Stimulated activated memory B cell treated with anti-CD40 and anti-IgM and Interleukin-4, amounts not matched to agents 10 μg/mL and 1 μg/mL and 100 μg/mL, for 72 hours (primary cell): ENCODE measurements around the gene ERCC2.
A peak's percentile ranks its signal among the peaks of the same experiment; 100 is the strongest.

Experiments
- ATAC-seq: fragments of 150-1000 bp; cut with Tn5 transposase; 2 replicates; pipeline ENCODE4 v1.10.0; 2021
- H3K27ac Mint-ChIP-seq: one replicate; pipeline ENCODE4 v1.8.0; 2022; ENCODE audit warnings: mild to moderate bottlenecking, mixed read lengths
- H3K27me3 Mint-ChIP-seq: one replicate; pipeline ENCODE4 v1.8.0; 2022; ENCODE audit warnings: mixed read lengths
- H3K36me3 Mint-ChIP-seq: one replicate; pipeline ENCODE4 v1.8.0; 2022; ENCODE audit warnings: mixed read lengths
- H3K4me1 Mint-ChIP-seq: one replicate; pipeline ENCODE4 v1.8.0; 2022; ENCODE audit warnings: mixed read lengths
- H3K4me3 Mint-ChIP-seq: one replicate; pipeline ENCODE4 v1.8.0; 2022; ENCODE audit warnings: mild to moderate bottlenecking, moderate library complexity, mixed read lengths
- H3K9me3 Mint-ChIP-seq: one replicate; pipeline ENCODE4 v1.8.0; 2022; ENCODE audit warnings: mixed read lengths

ERCC2 gene

DNA sequence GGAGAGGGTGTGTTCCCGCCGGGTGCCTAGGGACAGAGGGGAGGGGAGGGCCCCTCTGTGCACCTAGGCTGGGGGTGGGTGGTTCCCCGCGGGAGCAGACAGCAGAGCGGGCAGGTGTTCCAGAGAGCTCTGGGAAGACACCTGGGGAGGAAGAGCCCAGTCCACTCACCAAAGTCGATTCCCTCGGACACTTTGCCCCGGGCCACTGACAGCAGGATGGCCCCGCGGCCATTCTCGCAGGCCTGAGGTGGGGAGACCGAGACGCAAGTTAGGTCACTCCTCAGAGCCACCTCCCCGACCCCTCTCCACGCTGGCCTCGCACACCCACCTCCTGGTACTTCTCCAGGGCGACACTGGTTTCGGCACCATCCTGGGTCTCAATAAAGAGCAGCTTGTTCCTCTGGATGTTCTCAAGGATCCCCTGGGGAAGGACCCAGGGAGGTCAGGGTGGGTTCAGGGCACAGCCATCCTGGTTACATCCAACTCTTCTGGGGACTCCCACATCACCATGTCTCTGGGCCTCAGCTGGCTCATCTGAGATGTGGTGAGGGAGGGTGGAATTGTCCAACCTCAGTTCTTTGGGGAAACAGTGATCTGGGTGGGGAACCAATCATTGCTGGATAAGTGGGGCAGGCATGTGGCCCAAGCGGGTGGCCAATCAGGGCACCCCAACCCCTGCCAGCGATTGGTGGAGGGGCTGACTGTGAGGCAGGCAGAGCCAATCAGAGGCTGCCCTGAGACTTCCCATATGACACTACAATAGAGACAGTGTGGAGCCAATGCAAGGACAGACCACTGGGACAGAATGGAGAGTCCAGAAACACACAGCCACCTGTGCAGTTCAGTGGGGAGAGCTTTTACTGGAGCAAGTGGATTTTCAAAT is 17.2 kb downstream of the ERCC2 start:
- peaks cover 63% of the 10 kb centered on the region for H3K36me3 Mint-ChIP-seq
- no peaks in the 10 kb centered on the region for H3K4me1 Mint-ChIP-seq
- H3K27me3 Mint-ChIP-seq, result no peaks in the 10 kb centered on the region
- no peak for ATAC-seq
- H3K27ac Mint-ChIP-seq, result no peak overlapping the region
- H3K9me3 Mint-ChIP-seq, result no peaks in the 10 kb centered on the region
- H3K4me3 Mint-ChIP-seq, result no peak overlapping the region

DNA sequence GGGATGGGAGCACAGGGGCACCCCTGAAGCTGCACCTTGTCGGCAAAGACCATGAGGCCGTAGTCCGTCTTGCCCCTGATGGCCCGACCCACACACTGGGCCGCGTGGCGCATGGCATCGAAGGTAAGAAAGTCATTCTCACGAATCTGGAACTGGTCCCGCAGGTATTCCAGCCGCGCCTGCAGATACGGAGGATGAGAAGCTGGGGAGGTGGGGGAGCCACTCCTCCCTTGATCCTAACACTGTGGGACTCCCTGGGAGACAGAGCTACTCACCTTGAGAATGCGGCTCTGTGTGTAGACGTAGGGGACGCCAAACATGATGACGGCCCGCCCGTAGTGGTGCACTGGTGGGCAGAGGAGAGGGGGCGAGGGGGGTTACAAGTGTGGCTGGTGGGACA is 17.9 kb downstream of the ERCC2 start:
- no peak overlapping the region for H3K27ac Mint-ChIP-seq
- no peaks in the 10 kb centered on the region for H3K9me3 Mint-ChIP-seq
- H3K36me3 Mint-ChIP-seq, result peaks cover 56% of the 10 kb centered on the region
- H3K4me1 Mint-ChIP-seq, result no peaks in the 10 kb centered on the region
- no peak for ATAC-seq
- H3K4me3 Mint-ChIP-seq, result no peak overlapping the region
- no peaks in the 10 kb centered on the region for H3K27me3 Mint-ChIP-seq

DNA sequence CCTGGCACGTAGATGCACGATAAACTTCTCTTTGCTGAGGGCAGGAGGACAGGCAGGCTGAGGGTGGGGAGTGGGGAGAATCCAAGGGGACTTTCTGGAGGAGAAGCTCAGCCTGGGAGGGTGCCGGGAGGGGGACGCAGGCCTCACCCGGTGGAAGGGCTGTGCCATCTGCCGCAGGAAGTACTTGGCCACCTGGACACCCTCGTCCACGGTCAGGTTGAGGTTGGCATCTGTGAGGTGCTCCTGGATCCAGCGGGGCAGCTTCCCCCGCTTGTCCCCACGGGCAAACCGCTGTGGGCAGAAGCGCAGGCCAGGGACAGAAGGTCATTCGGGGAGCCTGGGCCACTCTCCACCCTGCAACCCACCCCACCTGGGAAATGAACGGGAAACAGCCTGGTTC is 18.3 kb downstream of the ERCC2 start:
- Mint-ChIP-seq H3K27me3 (peaks cover 3% of the 10 kb centered on the region), H3K4me3 (no peak overlapping the region), H3K27ac (no peak overlapping the region), H3K4me1 (no peaks in the 10 kb centered on the region), H3K9me3 (no peaks in the 10 kb centered on the region), H3K36me3 (peaks cover 52% of the 10 kb centered on the region)
- ATAC-seq, result no peak

DNA sequence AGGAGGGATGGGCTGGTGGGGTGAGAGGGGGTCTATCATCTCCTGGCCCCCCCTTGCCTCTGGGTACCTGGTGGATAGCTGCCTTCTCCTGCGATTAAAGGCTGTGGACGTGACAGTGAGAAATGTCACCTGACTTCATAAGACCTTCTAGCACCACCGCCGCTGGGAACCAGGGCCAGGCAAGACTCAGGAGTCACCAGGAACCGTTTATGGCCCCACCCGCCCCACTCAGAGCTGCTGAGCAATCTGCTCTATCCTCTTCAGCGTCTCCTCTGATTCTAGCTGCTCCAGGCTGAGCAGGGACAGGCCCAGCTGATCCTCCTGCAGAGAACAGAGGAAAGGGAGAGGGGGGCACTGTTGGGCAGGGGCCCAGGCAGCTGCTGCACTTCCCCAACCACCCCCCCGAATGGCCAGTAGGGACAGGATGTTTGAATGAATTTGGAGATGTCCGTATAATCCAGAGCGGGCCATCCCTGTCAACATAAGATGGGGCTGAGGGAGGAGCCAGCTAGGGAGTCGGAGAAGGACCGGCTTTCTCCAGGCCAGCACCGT is 18.9 kb downstream of the ERCC2 start:
- H3K4me3 Mint-ChIP-seq, result no peak overlapping the region
- ATAC-seq, result no peak
- no peaks in the 10 kb centered on the region for H3K9me3 Mint-ChIP-seq
- H3K4me1 Mint-ChIP-seq, result no peaks in the 10 kb centered on the region
- peaks cover 46% of the 10 kb centered on the region for H3K36me3 Mint-ChIP-seq
- peaks cover 9% of the 10 kb centered on the region for H3K27me3 Mint-ChIP-seq
- no peak overlapping the region for H3K27ac Mint-ChIP-seq

DNA sequence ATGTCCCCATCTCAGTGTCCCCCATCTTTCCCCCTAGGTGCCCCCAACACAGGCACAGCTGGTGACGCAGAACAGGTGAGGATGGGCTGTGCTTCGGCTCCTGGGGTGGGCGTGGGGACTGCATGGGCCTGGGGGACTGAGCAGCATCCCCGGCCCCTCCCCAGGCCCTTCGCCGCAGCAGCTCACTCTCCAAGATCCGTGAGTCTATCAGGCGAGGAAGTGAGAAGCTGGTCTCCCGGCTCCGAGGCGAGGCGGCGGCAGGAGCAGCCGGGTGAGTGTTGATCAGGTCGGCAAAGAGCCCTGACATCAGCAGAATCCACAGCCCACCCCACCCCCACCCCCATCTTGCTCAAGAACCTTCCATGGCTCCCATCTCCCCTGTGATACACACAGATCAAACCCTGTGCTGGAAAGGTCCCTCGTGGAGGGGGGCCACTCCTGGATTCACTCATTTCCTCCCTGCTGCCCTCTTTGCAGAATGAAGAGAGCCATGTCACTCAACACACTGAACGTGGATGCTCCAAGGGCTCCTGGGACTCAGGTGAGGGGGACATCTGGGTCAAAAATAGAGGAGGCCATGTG is 19.8 kb downstream of the ERCC2 start:
- Mint-ChIP-seq H3K27ac (no peak overlapping the region), H3K4me3 (no peak overlapping the region), H3K36me3 (peaks cover 39% of the 10 kb centered on the region), H3K9me3 (no peaks in the 10 kb centered on the region), H3K27me3 (peaks cover 18% of the 10 kb centered on the region), H3K4me1 (no peaks in the 10 kb centered on the region)
- no peak for ATAC-seq

DNA sequence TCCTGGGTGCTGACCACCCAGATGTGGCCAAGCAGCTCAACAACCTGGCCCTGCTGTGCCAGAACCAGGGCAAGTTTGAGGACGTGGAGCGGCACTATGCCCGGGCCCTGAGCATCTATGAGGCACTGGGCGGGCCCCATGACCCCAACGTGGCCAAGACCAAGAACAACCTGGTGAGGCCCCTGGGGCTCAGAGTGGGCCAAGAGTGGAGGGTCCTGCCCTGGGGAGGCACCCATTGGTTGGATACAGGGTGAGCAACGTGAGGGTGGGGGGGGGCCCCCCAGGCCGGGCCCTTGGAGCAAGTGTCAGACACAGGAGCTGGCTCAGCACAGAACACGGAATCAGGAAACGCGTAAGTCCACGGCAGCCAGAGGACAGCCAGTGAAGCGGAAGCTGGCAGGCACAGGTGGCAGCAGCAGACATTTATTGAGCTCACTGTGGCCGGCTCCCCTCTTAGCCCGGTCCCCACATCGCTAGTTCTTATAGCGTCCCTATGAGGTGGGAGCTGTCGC is 20.9 kb downstream of the ERCC2 start:
- Mint-ChIP-seq H3K27ac (no peak overlapping the region), H3K9me3 (no peaks in the 10 kb centered on the region), H3K27me3 (peaks cover 29% of the 10 kb centered on the region), H3K36me3 (peaks cover 34% of the 10 kb centered on the region), H3K4me3 (no peak overlapping the region), H3K4me1 (no peaks in the 10 kb centered on the region)
- ATAC-seq, result no peak

DNA sequence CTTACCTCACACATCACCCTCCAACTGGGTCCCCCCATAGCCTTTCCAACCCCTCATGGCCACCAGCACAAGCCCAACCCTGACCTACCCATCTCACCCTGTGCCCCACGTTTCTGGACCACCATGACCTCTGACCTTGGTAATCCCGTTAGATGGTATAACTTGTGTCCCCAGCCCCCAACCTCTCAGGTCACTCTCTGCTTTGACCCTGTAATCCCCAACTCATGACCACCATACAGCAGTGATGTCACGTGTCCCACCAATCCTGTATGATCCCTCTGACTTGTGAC is 21.3 kb downstream of the ERCC2 start:
- H3K27me3 Mint-ChIP-seq, result peaks cover 33% of the 10 kb centered on the region
- no peaks in the 10 kb centered on the region for H3K9me3 Mint-ChIP-seq
- H3K36me3 Mint-ChIP-seq, result peaks cover 30% of the 10 kb centered on the region
- no peaks in the 10 kb centered on the region for H3K4me1 Mint-ChIP-seq
- no peak overlapping the region for H3K4me3 Mint-ChIP-seq
- no peak for ATAC-seq
- H3K27ac Mint-ChIP-seq, result no peak overlapping the region

DNA sequence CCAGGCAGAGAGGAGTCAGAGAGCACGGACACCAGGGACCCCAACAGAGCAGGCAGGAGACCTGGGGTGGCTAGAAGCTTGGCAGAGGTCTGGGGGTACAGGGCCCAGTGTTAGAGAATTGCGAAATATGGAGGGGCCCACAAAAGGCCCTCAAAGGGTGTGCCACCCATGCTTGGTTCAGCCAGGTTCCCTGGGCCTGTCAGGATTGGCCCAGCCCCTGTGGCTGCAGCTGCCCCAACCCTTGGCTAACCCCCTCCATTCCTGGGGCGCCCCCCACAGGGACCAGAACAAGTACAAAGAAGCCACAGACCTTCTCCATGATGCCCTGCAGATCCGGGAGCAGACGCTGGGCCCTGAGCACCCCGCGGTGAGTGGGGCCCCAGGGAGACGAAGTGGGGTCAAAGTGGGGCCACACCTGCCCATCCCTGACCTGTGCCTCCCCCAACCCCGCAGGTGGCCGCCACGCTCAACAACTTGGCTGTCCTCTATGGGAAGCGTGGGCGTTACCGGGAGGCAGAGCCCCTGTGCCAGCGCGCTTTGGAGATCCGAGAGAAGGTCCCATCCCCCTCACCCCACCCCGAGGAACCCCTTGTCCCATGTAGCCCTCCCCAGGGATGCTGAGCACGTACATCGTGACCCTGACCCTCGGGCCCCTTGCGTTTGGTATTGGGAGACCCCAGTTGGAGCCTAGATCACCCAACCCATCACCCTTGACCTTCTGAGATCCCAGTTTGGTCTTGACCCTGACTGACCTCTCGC is 21.8 kb downstream of the ERCC2 start:
- no peak overlapping the region for H3K27ac Mint-ChIP-seq
- no peak overlapping the region for H3K4me3 Mint-ChIP-seq
- peaks cover 26% of the 10 kb centered on the region for H3K36me3 Mint-ChIP-seq
- ATAC-seq, result no peak
- peaks cover 35% of the 10 kb centered on the region for H3K27me3 Mint-ChIP-seq
- no peaks in the 10 kb centered on the region for H3K4me1 Mint-ChIP-seq
- H3K9me3 Mint-ChIP-seq, result no peaks in the 10 kb centered on the region

DNA sequence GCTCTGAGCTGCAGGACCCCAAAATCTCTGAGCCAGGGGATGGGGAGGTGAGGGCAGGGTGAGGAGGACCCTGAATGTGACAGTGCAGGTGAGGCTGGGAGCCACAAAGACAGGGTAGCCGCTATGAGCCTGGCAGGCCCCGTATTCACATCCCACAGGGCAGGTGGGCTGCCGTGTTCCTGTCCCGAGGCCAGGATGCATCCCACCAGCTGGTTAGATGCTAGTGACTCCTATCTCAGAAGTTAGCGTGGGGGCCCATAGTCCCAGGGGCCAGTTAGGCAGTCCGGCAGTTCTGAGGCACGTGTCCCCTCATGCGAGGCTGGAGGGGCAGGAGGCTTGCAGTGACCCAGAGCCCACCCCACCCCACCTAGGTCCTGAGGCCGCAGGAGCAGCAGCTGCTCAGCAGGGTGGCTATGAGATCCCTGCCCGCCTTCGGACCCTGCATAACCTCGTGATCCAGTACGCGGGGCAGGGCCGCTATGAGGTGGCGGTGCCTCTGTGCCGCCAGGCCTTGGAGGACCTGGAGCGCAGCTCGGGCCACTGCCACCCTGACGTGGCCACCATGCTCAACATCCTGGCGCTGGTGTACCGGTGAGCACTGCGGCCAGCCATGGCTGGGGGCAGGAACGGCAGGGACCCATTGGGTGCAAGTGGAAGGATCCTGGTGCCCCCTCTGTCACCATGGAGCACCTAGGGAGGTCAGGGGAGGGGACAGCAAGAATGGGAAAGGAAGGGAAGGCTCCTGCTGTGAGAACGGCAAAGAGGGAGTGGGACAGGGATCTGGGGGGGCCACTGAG is 22.6 kb downstream of the ERCC2 start:
- Mint-ChIP-seq H3K9me3 (no peaks in the 10 kb centered on the region), H3K36me3 (peaks cover 18% of the 10 kb centered on the region), H3K4me3 (no peak overlapping the region), H3K27me3 (peaks cover 35% of the 10 kb centered on the region), H3K27ac (no peak overlapping the region), H3K4me1 (no peaks in the 10 kb centered on the region)
- ATAC-seq, result no peak

DNA sequence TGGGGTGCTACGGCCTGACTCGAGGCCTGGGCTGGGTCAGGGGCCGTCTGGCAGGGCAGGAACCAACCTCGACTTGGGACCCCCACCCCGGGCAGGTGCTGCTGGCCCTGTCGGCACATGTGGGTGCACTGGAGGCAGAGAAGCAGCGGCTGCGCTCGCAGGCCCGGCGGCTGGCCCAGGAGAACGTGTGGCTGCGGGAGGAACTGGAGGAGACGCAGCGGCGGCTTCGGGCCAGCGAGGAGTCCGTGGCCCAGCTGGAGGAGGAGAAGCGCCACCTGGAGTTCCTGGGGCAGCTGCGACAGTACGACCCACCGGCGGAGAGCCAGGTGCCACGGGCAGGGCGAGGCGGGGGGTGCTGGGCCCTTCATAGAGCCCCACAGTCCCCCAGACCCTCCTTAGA is 23.9 kb downstream of the ERCC2 start:
- Mint-ChIP-seq H3K27ac (no peak overlapping the region), H3K4me3 (no peak overlapping the region), H3K27me3 (peaks cover 35% of the 10 kb centered on the region), H3K9me3 (no peaks in the 10 kb centered on the region), H3K36me3 (peaks cover 13% of the 10 kb centered on the region), H3K4me1 (no peaks in the 10 kb centered on the region)
- no peak for ATAC-seq

DNA sequence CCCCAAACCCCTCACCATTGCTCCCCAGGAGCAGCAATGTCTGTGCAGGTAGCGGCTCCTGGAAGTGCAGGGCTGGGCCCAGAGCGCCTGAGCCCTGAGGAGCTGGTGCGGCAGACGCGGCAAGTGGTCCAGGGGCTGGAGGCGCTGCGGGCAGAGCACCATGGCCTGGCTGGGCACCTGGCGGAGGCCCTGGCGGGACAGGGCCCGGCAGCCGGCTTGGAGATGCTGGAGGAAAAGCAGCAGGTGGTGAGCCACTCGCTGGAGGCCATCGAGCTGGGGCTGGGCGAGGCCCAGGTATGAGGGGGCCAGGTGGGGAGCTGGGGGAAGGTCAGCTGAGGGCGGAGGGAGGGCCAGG is 24.9 kb downstream of the ERCC2 start:
- peaks cover 35% of the 10 kb centered on the region for H3K27me3 Mint-ChIP-seq
- H3K36me3 Mint-ChIP-seq, result peaks cover 7% of the 10 kb centered on the region
- H3K27ac Mint-ChIP-seq, result no peak overlapping the region
- H3K9me3 Mint-ChIP-seq, result no peaks in the 10 kb centered on the region
- ATAC-seq, result no peak
- no peaks in the 10 kb centered on the region for H3K4me1 Mint-ChIP-seq
- H3K4me3 Mint-ChIP-seq, result no peak overlapping the region

DNA sequence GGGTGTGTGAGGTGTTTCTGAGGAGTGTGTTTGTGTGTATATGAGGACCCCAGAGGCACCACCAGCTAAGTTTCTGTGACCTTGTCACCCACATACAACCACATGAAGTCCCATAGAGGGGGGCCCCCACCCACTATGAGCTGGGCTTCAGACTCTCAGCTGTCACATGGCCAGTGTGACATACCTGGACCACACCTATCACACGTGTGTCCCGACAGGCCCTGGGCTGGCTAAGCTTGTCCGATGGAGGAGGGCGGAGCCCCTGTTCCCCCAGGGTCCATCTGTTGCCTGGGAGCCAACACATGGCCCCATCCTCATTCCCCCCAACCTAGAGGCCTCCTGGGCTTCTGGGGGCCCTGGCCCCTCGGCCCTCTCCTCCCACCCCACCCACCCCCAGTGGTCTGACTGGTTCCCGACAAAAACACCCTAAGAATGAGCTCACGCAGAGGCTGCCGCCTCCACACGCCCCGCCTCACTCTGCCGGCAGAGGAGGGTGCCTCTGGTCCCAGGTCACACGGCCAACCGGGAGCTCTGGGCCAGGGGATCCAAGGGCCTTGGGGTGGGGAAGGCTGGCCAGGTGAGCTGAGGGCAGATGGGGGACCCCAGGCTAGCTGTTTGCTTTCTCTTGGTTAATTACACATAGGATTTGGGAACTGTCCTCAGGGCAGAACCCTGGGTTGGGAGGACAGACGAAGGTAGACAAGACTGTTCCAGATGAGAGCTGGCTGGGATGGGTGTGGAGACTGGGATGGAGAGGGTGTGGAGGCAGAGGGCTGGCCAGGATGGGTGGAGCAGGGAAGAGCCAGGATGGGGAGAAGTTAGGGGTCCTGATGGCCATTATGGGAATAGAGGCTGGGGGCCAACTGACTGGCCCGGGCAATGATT is 25.5 kb downstream of the ERCC2 start:
- Mint-ChIP-seq H3K27me3 (peaks cover 35% of the 10 kb centered on the region), H3K27ac (no peak overlapping the region), H3K4me3 (no peak overlapping the region), H3K4me1 (peaks cover 6% of the 10 kb centered on the region), H3K36me3 (peaks cover under 1% of the 10 kb centered on the region), H3K9me3 (no peaks in the 10 kb centered on the region)
- ATAC-seq, result no peak

DNA sequence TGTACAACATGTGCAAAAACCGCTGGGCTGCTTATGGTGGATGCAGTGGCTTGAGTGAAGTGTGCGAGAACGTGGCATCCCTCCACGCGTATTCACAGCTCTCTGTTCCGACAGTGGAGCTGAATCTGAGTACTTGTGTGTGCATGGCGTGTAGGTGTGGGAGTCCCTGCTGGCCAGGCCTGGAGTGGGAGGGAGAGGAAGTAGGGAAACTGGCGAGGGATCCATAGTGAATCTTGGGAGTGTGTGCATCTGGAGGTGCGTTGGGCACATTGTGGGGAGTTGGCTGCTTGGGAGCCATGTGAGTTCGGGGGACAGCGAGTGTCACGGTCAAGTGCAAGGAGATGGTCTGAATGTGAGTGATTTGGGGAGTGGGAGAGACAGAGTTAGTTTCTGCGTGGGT is 27.5 kb downstream of the ERCC2 start:
- H3K4me3 Mint-ChIP-seq, result no peak overlapping the region
- no peak overlapping the region for H3K27ac Mint-ChIP-seq
- ATAC-seq, result no peak
- no peaks in the 10 kb centered on the region for H3K9me3 Mint-ChIP-seq
- peaks cover 50% of the 10 kb centered on the region for H3K27me3 Mint-ChIP-seq
- peaks cover 13% of the 10 kb centered on the region for H3K4me1 Mint-ChIP-seq
- H3K36me3 Mint-ChIP-seq, result no peaks in the 10 kb centered on the region

DNA sequence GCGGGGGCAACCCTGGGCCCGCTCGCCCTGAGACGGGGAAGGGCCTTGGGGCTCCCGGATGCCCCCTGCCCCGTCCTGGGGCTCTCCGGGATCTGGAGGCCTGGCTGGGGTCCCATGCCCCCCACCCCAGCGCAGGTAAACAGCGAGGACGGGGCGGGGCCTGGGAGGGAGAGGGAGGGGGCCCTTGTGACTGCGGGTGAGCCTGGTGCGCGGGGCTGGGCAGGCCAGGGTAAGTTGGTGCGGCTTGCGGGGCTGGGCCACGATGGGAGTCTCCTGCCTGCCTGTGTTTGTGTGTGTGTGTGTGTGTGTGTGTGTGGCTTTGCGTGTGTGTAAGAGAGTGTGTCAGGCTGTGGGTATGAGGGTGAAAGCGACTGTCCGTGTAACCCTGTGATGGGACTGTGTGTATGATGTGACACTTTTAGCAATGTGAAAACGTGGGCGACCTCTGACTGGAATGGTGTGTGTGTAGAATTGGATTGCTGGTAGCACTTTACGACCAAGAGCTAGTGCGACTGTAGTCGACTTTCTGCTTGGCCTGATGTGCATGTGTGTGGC is 29.4 kb downstream of the ERCC2 start:
- Mint-ChIP-seq H3K36me3 (no peaks in the 10 kb centered on the region), H3K9me3 (no peaks in the 10 kb centered on the region), H3K4me3 (no peak overlapping the region), H3K4me1 (peaks cover 13% of the 10 kb centered on the region), H3K27ac (no peak overlapping the region), H3K27me3 (peaks cover 50% of the 10 kb centered on the region)
- ATAC-seq, result peak; percentile 37
